Activated B cell treated with CpG ODN at 0.5 μM for 24 hours (primary cell): ENCODE data around the gene POC1B. TPM values are rescaled to one million over a fixed set of nuclear protein-coding genes. Genes with fewer than 3 reads are reported as not detected.
A peak's percentile ranks its signal among the peaks of the same experiment; 100 is the strongest.

Experiments used
- ATAC-seq: fragments of 200-7000 bp; cut with Tn5 transposase; one replicate; pipeline ENCODE4 v1.10.0; 2021; ENCODE audit warnings: low read depth, mild to moderate bottlenecking, moderate library complexity
- CTCF ChIA-PET: fragments of 350-600 bp; sonication (Branson Sonifier 250); formaldehyde crosslinking; loops from one replicate; lab custom pipeline; 2021; ENCODE audit warnings: antibody characterized with exemption; lab: Charles Lee
- POLR2A ChIA-PET: fragments of 350-600 bp; sonication (Branson Sonifier 250); formaldehyde crosslinking; loops from one replicate; lab custom pipeline; 2021; ENCODE audit warnings: antibody characterized with exemption; lab: Charles Lee
- DNase-seq: peaks from one replicate; pipeline ENCODE4 v3.0.0; 2022
- H3K27ac Mint-ChIP-seq: one replicate; pipeline ENCODE4 v1.8.0; 2020; ENCODE audit warnings: mixed read lengths
- H3K27me3 Mint-ChIP-seq: one replicate; pipeline ENCODE4 v1.8.0; 2021; ENCODE audit warnings: mixed read lengths
- H3K36me3 Mint-ChIP-seq: one replicate; pipeline ENCODE4 v1.8.0; 2021; ENCODE audit warnings: low read depth, mixed read lengths
- H3K4me1 Mint-ChIP-seq: one replicate; pipeline ENCODE4 v1.8.0; 2021; ENCODE audit warnings: mixed read lengths
- H3K4me3 Mint-ChIP-seq: one replicate; pipeline ENCODE4 v1.8.0; 2020; ENCODE audit warnings: mild to moderate bottlenecking, mixed read lengths
- H3K9me3 Mint-ChIP-seq: one replicate; pipeline ENCODE4 v1.8.0; 2020; ENCODE audit warnings: mixed read lengths
- CTCF ChIP-seq: fragments of 200-600 bp; IDR thresholded peaks from one replicate; pipeline ENCODE4 v1.8.0; 2022; ENCODE audit warnings: antibody characterized with exemption, mild to moderate bottlenecking
- intact Hi-C: fragments of 100-400 bp; cut with micrococcal nuclease; formaldehyde crosslinking; loops from one replicate; pipeline ENCODE4 v1.15.1; 2024
- total RNA-seq: library from RNA; stranded (reverse); gene quantifications from 2 replicates; pipeline ENCODE4 v1.2.3, GENCODE V29; 2022

The POC1B gene
- total RNA-seq, 1 donor from 2014 or later, result 27.3 TPM

GRCh38 chr12:89475203-89475990 lies 50.5 kb downstream of the POC1B start:
- POLR2A ChIA-PET, result interaction anchor here (2.2 kb wide), 1 partner anchor 49 kb away, joined by 4 read pairs; the partner anchor contains the start of gene GALNT4
- CTCF ChIA-PET, result no interaction called here
- H3K4me3 Mint-ChIP-seq, result no peak overlapping the region
- H3K9me3 Mint-ChIP-seq, result no peaks in the 10 kb centered on the region
- peaks cover 17% of the 10 kb centered on the region for H3K4me1 Mint-ChIP-seq
- ATAC-seq, result no peak
- no peaks in the 10 kb centered on the region for H3K27me3 Mint-ChIP-seq
- DNase-seq, result no peak
- TF ChIP-seq CTCF, result no peak
- intact Hi-C loops, result no loop called here
- no peak overlapping the region for H3K27ac Mint-ChIP-seq
- H3K36me3 Mint-ChIP-seq, result peaks cover 1% of the 10 kb centered on the region

GRCh38 chr12:89474615-89475014 lies 51.2 kb downstream of the POC1B start:
- H3K36me3 Mint-ChIP-seq, result peaks cover 1% of the 10 kb centered on the region
- no peak for DNase-seq
- intact Hi-C loops, result loop anchor here (5.0 kb wide), 1 partner anchor 628 kb away; no protein-coding TSS in a partner anchor
- ChIA-PET CTCF (no interaction called here), POLR2A (interaction anchor here (2.2 kb wide), 1 partner anchor 49 kb away, joined by 4 read pairs; the partner anchor contains the start of gene GALNT4)
- no peak for TF ChIP-seq CTCF
- ATAC-seq, result no peak
- H3K4me1 Mint-ChIP-seq, result peaks cover 19% of the 10 kb centered on the region
- H3K27ac Mint-ChIP-seq, result no peak overlapping the region
- no peaks in the 10 kb centered on the region for H3K9me3 Mint-ChIP-seq
- H3K27me3 Mint-ChIP-seq, result no peaks in the 10 kb centered on the region
- no peak overlapping the region for H3K4me3 Mint-ChIP-seq

- H3K36me3 Mint-ChIP-seq, result peaks cover 5% of the 10 kb centered on the region
- H3K4me3 Mint-ChIP-seq, result no peak overlapping the region
- ATAC-seq (no peak), DNase-seq (no peak)
- no peak for TF ChIP-seq CTCF
- no peaks in the 10 kb centered on the region for H3K9me3 Mint-ChIP-seq
- ChIA-PET POLR2A (no interaction called here), CTCF (no interaction called here)
- H3K4me1 Mint-ChIP-seq, result peaks cover 39% of the 10 kb centered on the region
- no peak overlapping the region for H3K27ac Mint-ChIP-seq
- H3K27me3 Mint-ChIP-seq, result no peaks in the 10 kb centered on the region
- intact Hi-C loops, result loop anchor here (5.0 kb wide), 1 partner anchor 630 kb away; no protein-coding TSS in a partner anchor
These were observed 53.3 kb downstream of the POC1B start for GRCh38 chr12:89472508-89472907.

GRCh38 chr12:89470741-89471509 lies 54.9 kb downstream of the POC1B start:
- ChIA-PET CTCF (interaction anchor here (0.6 to 6.3 kb wide), 13 partner anchors 9 to 632 kb away, joined by 3 to 40 read pairs (median 3); partner anchors contain the start of gene GALNT4), POLR2A (interaction anchor here (1.2 kb wide), 1 partner anchor 55 kb away, joined by 4 read pairs; the partner anchor contains the start of gene POC1B)
- H3K27me3 Mint-ChIP-seq, result no peaks in the 10 kb centered on the region
- DNase-seq (no peak), ATAC-seq (peak; percentile 70)
- intact Hi-C loops, result loop anchor here (1.0 to 5.0 kb wide), 4 partner anchors 53 to 1470 kb away; partner anchors contain the start of gene GALNT4
- H3K4me1 Mint-ChIP-seq, result peaks cover 49% of the 10 kb centered on the region
- H3K36me3 Mint-ChIP-seq, result peaks cover 12% of the 10 kb centered on the region
- no peak overlapping the region for H3K27ac Mint-ChIP-seq
- no peaks in the 10 kb centered on the region for H3K9me3 Mint-ChIP-seq
- H3K4me3 Mint-ChIP-seq, result no peak overlapping the region
- TF ChIP-seq CTCF, result no peak
